Type B pancreatic cell (in vitro differentiated cells): ENCODE data around the gene CRAMP1. TPM values are rescaled to one million over a fixed set of nuclear protein-coding genes. Genes with fewer than 3 reads are reported as not detected.

ENCODE experiments used
- DNase-seq: peaks from one replicate; pipeline ENCODE4 v3.0.0; 2021; ENCODE audit warnings: mixed read lengths; ENCODE audit not compliant: unreplicated experiment; ENCODE audit errors: extremely low spot score
- H3K27ac Mint-ChIP-seq: 2 replicates; pipeline ENCODE4 v1.8.0; 2021; ENCODE audit warnings: mild to moderate bottlenecking, mixed read lengths
- H3K27me3 Mint-ChIP-seq: 2 replicates; pipeline ENCODE4 v1.8.0; 2021; ENCODE audit warnings: mixed read lengths
- H3K36me3 Mint-ChIP-seq: 2 replicates; pipeline ENCODE4 v1.8.0; 2021; ENCODE audit warnings: mixed read lengths
- H3K4me1 Mint-ChIP-seq: one replicate; pipeline ENCODE4 v1.8.0; 2021; ENCODE audit warnings: mixed read lengths; ENCODE audit not compliant: unreplicated experiment
- H3K4me3 Mint-ChIP-seq: 2 replicates; pipeline ENCODE4 v1.8.0; 2021; ENCODE audit warnings: mild to moderate bottlenecking, mixed read lengths
- H3K9me3 Mint-ChIP-seq: 2 replicates; pipeline ENCODE4 v1.8.0; 2021; ENCODE audit warnings: mixed read lengths
- total RNA-seq: library from RNA; stranded (reverse); gene quantifications from 2 replicates; pipeline ENCODE4 v1.2.1, GENCODE V29; 2021; ENCODE audit warnings: low replicate concordance
- TF ChIP-seq, protein P1 (sequence below): fragments of 200-600 bp; sonication (generic); conservative IDR thresholded peaks from 2 replicates; pipeline ENCODE4 v1.5.0; 2021; ENCODE audit warnings: antibody characterized with exemption, mild to moderate bottlenecking

The CRAMP1 gene
- total RNA-seq, 1 donor from 2014 or later: 31.4 TPM

DNA sequence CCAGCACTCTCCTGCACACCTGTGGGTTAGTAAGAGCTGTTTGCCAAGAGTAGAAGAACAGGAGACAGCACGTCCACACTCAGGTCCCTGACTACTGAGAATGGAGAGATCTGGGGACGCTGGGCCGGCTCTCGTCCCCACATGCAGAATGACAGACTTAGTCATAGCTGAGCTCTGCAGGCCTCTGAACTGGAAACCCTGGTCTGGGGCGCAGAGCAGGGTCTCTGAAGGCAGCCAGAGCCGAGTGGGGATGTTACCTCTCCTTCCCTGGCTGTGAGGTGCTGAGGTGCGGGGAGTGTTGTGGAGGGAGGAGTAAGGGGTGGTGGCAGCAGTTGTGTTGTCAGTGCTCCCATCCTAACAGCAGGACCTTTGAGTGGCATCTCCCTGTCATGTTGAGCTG is 58.7 kb downstream of the CRAMP1 start:
- Mint-ChIP-seq H3K9me3 (no peaks in the 10 kb centered on the region), H3K4me1 (no peaks in the 10 kb centered on the region), H3K27ac (no peak overlapping the region), H3K4me3 (no peak overlapping the region), H3K27me3 (no peaks in the 10 kb centered on the region), H3K36me3 (peaks cover 16% of the 10 kb centered on the region)
- TF ChIP-seq, protein P1, sequence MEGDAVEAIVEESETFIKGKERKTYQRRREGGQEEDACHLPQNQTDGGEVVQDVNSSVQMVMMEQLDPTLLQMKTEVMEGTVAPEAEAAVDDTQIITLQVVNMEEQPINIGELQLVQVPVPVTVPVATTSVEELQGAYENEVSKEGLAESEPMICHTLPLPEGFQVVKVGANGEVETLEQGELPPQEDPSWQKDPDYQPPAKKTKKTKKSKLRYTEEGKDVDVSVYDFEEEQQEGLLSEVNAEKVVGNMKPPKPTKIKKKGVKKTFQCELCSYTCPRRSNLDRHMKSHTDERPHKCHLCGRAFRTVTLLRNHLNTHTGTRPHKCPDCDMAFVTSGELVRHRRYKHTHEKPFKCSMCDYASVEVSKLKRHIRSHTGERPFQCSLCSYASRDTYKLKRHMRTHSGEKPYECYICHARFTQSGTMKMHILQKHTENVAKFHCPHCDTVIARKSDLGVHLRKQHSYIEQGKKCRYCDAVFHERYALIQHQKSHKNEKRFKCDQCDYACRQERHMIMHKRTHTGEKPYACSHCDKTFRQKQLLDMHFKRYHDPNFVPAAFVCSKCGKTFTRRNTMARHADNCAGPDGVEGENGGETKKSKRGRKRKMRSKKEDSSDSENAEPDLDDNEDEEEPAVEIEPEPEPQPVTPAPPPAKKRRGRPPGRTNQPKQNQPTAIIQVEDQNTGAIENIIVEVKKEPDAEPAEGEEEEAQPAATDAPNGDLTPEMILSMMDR: no peak
- no peak for DNase-seq

DNA sequence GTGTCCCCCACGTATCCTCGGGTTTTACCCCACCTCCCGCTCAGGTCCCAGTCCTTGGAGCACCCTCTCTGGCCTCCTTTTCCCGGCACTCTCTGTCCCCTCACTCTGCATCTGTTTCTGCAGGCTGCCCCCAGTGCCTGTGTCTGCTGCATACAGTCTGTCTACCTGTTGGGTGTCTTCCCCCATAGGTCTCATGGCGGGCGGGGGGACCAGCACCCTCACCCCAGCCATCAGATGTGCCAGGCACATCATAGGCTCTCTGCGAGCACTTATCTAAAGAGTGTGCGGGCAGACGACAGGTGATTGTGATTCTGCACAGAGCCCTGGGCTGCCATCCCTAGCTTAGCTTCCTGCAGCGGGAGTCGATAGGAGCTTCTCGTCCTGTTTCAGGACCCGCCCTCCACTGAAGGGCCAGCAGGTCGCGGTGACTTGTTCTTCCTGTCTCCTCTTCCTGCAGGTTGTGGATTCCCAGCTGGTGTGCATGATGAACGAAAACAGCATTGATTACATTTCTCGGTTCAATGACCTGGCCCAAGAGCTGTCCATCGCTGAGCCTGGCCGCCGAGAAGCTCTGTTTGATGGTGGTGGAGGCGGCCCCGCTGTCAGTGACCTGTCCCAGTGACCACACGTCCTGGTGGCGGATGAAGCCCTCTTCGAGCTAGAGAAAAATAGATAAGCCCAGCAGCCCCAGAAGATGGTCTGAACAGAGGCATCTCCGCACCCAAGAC is 61.4 kb downstream of the CRAMP1 start:
- Mint-ChIP-seq H3K27me3 (no peaks in the 10 kb centered on the region), H3K36me3 (peaks cover 16% of the 10 kb centered on the region), H3K27ac (no peak overlapping the region), H3K4me3 (no peak overlapping the region), H3K9me3 (no peaks in the 10 kb centered on the region), H3K4me1 (no peaks in the 10 kb centered on the region)
- DNase-seq: no peak
- TF ChIP-seq, protein P1: no peak

DNA sequence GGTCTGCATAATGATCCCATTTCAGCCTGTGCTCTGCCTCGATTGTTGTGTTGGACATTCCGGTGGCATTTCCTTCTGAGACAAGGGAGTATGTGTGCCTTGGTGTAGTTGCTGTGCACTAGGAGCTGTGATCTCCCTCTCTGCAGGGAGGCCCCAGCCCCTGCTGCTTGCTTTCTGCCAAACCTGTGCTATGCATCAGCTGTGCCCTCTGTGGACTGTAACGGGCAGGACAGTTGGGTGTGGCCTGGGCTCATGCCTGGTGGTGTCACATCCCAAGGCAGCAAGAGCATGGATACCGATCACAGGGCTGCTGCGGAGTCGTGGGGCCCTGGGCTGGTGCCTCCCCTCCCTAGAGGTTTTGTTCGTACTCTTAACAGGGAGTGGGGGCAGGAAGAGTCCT is 62.1 kb downstream of the CRAMP1 start:
- Mint-ChIP-seq H3K4me3 (no peak overlapping the region), H3K27ac (no peak overlapping the region), H3K36me3 (peaks cover 16% of the 10 kb centered on the region), H3K4me1 (peaks cover 6% of the 10 kb centered on the region), H3K27me3 (no peaks in the 10 kb centered on the region), H3K9me3 (no peaks in the 10 kb centered on the region)
- DNase-seq: no peak
- TF ChIP-seq, protein P1: no peak

DNA sequence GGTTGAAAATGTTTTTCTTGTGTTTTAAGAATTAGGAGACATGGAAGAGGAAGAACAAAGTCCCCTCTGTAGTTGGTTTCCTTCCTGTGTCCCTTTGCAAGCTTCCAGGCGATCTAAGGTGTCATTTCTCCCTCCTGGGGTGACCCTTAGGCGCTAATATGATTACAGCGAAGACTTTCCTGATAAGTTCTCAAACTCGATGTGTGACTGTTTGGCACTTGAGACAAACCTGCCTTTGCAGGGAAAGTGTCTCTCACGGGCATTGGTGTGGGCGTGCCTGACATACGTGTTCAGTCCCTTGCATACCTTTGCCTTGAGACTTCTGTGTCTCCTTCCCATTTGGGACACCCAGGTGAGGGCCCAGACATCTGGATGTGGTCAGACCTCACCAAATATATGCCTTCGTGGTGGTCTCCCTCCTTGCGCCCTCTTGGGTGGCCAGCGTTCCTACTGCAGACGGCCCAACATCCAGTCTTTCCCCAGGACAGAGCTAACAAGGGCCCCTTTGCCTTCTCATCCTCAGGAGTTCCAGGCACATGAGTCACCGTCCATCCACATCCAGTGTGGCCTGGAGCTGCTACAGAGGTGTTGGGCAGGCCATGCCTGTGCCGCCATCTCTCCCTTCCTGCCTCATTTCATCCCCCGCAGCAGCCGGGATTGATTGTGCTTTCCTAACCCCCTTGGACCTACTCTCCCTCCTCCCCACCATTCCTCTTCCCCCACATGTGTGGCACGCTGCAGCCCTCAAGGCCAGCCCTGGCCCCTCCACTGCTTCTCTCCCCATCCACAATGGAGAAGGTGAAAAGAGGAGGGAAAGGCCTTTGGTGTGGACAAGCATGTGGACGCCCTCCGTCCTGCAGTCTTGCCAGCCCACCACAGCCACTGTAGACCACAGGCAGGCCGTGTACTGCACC is 62.8 kb downstream of the CRAMP1 start:
- Mint-ChIP-seq H3K36me3 (peaks cover 13% of the 10 kb centered on the region), H3K27ac (no peak overlapping the region), H3K4me1 (peaks cover 7% of the 10 kb centered on the region), H3K9me3 (no peaks in the 10 kb centered on the region), H3K27me3 (no peaks in the 10 kb centered on the region), H3K4me3 (no peak overlapping the region)
- TF ChIP-seq, protein P1: no peak
- DNase-seq: no peak

DNA sequence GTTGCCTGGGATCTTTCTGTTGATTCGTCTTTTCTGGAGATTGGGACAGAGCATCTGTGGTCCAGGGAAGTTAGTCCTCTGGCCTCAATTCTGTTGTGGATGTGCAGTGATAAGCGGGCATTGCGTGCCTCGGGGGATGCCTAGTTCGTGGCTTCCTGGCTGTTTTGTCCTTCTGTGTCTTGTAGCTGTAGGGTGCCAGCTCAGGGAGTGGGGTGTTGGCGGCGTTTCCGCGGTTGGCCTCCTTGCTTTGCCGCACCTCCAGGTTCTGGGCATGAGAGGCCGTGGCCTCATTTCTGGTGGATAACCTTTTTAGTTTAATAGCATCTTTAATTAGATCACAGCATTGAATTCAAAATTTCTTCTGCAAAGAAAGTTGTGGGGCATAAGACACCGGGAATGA is 64.5 kb downstream of the CRAMP1 start:
- Mint-ChIP-seq H3K4me1 (peaks cover 18% of the 10 kb centered on the region), H3K27me3 (no peaks in the 10 kb centered on the region), H3K27ac (peak overlapping the region; percentile 79), H3K36me3 (peaks cover 15% of the 10 kb centered on the region), H3K4me3 (peak overlapping the region; percentile 79), H3K9me3 (no peaks in the 10 kb centered on the region)
- TF ChIP-seq, protein P1: no peak
- no peak for DNase-seq
